HEK293T (cell line): Measurements from ENCODE around the gene REV1.

Experiments used
- CTCF ChIA-PET: fragments of 350-600 bp; formaldehyde crosslinking; extraction: SDS; loops from one replicate; lab custom pipeline; 2021; ENCODE audit warnings: antibody characterized with exemption, inconsistent platforms; lab: Yijun Ruan, JAX
- POLR2A ChIA-PET: fragments of 350-600 bp; formaldehyde crosslinking; extraction: SDS; loops from one replicate; lab custom pipeline; 2020; ENCODE audit warnings: antibody characterized with exemption, inconsistent platforms; lab: Yijun Ruan, JAX
- DNase-seq: peaks from one replicate; pipeline ENCODE4 v3.0.0; 2012; ENCODE audit warnings: mixed read lengths; ENCODE audit errors: extremely low spot score
- ARNT ChIP-seq: fragments of 450-650 bp; IDR thresholded peaks from 2 replicates; pipeline ENCODE4 v1.6.1; 2017; ENCODE audit warnings: mild to moderate bottlenecking
- BHLHE40 ChIP-seq: fragments of 450-650 bp; IDR thresholded peaks from 2 replicates; pipeline ENCODE4 v1.6.1; 2016; ENCODE audit warnings: mild to moderate bottlenecking, moderate library complexity, borderline replicate concordance
- CTBP1 ChIP-seq: fragments of 450-650 bp; IDR thresholded peaks from 2 replicates; pipeline ENCODE4 v1.6.1; 2016; ENCODE audit warnings: borderline replicate concordance
- ELF4 ChIP-seq: fragments of 450-650 bp; IDR thresholded peaks from 2 replicates; pipeline ENCODE4 v1.6.1; 2017; ENCODE audit warnings: antibody characterized with exemption
- FOXA1 ChIP-seq: fragments of 450-650 bp; IDR thresholded peaks from 2 replicates; pipeline ENCODE4 v1.6.1; 2016; ENCODE audit warnings: mild to moderate bottlenecking
- FOXK2 ChIP-seq: fragments of 450-650 bp; IDR thresholded peaks from 2 replicates; pipeline ENCODE4 v1.6.1; 2016; ENCODE audit warnings: mild to moderate bottlenecking
- FOXM1 ChIP-seq: fragments of 450-650 bp; IDR thresholded peaks from 2 replicates; pipeline ENCODE4 v1.6.1; 2017; ENCODE audit warnings: mild to moderate bottlenecking, borderline replicate concordance
- HDGF ChIP-seq: fragments of 450-650 bp; IDR thresholded peaks from 2 replicates; pipeline ENCODE4 v1.6.1; 2017; ENCODE audit warnings: antibody characterized with exemption, borderline replicate concordance
- L3MBTL2 ChIP-seq: fragments of 450-650 bp; conservative IDR thresholded peaks from 2 replicates; pipeline ENCODE4 v1.6.1; 2016; ENCODE audit warnings: mild to moderate bottlenecking
- LEF1 ChIP-seq: fragments of 450-650 bp; IDR thresholded peaks from 2 replicates; pipeline ENCODE4 v1.6.1; 2017; ENCODE audit warnings: mild to moderate bottlenecking, borderline replicate concordance
- NFRKB ChIP-seq: fragments of 450-650 bp; IDR thresholded peaks from 2 replicates; pipeline ENCODE4 v1.6.1; 2016; ENCODE audit warnings: mild to moderate bottlenecking, moderate library complexity
- SP1 ChIP-seq: fragments of 450-650 bp; IDR thresholded peaks from 2 replicates; pipeline ENCODE4 v1.6.1; 2017
- SUZ12 ChIP-seq: fragments of 450-650 bp; IDR thresholded peaks from 2 replicates; pipeline ENCODE4 v1.6.1; 2016; ENCODE audit warnings: mild to moderate bottlenecking
- TARDBP ChIP-seq: fragments of 450-650 bp; IDR thresholded peaks from 2 replicates; pipeline ENCODE4 v1.6.1; 2016
- ZNF384 ChIP-seq: fragments of 450-650 bp; IDR thresholded peaks from 2 replicates; pipeline ENCODE4 v1.6.1; 2016
- TF ChIP-seq, protein P1 (sequence below): fragments of 450-650 bp; IDR thresholded peaks from 2 replicates; pipeline ENCODE4 v1.6.1; 2016

REV1 gene

DNA sequence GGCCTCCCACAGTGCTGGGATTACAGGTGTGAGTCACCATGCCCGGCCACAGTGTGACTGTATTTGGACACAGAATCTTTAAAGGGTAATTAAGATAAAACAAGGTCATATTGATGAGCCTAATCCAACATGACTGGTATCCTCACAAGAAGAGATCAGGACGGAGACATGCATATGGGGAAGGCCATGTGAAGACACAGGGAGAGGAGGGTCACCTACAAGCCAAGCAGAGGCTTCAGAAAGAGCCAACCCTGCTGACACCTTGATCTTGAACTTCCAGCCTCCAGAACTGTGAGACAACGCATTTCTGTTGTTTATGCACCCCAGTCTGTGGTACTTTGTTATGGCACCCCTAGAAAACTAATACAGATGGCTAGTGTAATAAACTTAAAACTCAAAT lies 72.4 kb downstream of the REV1 start:
- ChIA-PET CTCF (no interaction called here), POLR2A (no interaction called here)
- DNase-seq, result no peak
- TF ChIP-seq NFRKB (no peak), FOXK2 (no peak), FOXM1 (no peak), BHLHE40 (no peak), L3MBTL2 (no peak), TARDBP (no peak), FOXA1 (no peak), SP1 (no peak), ARNT (no peak), ZNF384 (no peak), ELF4 (no peak), LEF1 (no peak), HDGF (no peak), SUZ12 (no peak), CTBP1 (no peak)
- TF ChIP-seq, protein P1, sequence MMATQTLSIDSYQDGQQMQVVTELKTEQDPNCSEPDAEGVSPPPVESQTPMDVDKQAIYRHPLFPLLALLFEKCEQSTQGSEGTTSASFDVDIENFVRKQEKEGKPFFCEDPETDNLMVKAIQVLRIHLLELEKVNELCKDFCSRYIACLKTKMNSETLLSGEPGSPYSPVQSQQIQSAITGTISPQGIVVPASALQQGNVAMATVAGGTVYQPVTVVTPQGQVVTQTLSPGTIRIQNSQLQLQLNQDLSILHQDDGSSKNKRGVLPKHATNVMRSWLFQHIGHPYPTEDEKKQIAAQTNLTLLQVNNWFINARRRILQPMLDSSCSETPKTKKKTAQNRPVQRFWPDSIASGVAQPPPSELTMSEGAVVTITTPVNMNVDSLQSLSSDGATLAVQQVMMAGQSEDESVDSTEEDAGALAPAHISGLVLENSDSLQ, result no peak

DNA sequence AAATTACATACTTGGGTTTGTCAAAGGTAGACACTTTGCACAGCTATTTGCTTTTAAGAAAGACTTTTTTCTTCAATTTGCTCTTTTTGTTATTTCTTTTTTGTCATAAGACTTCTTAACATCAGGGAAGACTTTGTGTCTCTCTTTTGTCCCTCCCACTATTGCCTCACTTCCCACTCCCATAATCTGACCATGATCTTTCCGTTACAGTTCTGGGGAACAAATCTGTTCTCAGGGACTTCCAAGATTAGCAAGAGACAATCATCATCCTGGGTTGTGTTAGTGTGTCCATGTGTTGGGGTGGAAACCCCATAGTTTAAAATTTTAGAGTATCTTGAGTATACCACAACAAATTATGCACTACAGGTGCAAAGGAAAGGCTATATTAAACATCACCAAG lies 75.3 kb downstream of the REV1 start:
- no peak for DNase-seq
- POLR2A ChIA-PET, result no interaction called here
- no peak for TF ChIP-seq ELF4
- CTCF ChIA-PET, result no interaction called here

DNA sequence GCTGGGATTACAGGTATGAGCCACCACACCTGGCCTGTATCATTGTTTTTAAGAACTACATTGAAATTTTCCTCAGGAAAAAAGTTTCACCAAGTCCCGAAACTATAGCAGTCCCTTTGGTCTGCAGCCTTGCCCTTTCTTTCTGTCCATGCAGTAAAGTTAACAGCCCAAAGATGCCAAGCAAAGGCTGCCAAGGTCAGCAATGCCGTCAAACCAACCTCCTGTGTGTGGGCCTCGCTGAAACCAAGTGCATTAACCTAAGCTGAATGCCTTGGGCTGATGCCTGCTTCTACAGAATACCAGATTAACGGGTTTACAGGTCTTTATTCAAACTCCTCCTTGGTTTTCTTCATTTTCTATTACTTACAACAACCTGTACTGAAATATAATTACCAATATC lies 79.5 kb downstream of the REV1 start:
- DNase-seq, result no peak
- TF ChIP-seq FOXK2 (no peak), CTBP1 (no peak), HDGF (no peak), BHLHE40 (no peak), FOXA1 (no peak), NFRKB (no peak), LEF1 (no peak), L3MBTL2 (no peak), SUZ12 (no peak), SP1 (no peak), ZNF384 (no peak)
- ChIA-PET POLR2A (no interaction called here), CTCF (no interaction called here)

DNA sequence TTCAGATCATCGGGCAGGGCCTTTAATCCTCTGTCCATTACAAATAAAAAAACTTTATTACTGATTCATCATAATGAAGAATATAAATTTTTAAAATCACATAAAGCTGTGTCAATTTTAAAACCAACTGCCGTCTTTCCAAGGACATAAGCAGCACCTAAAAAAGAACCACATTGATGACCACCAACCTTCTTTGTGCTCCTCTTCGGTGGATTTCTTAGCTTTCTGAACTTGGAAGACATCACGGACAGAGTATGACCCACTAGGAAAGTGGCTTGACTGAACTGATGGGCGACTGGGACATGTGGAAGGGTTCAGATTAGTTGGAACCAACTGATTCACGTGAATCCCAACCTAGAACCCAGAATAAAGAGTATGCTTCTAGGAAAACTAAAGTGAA lies 83.7 kb downstream of the REV1 start:
- TF ChIP-seq FOXM1, result no peak
- TF ChIP-seq L3MBTL2, result no peak
- no peak for TF ChIP-seq SUZ12
- TF ChIP-seq LEF1, result no peak
- TF ChIP-seq ZNF384, result no peak
- no peak for TF ChIP-seq FOXA1
- TF ChIP-seq BHLHE40, result no peak
- no peak for TF ChIP-seq FOXK2
- TF ChIP-seq, protein P1, result no peak
- TF ChIP-seq HDGF, result no peak
- TF ChIP-seq ELF4, result no peak
- no peak for TF ChIP-seq NFRKB
- no peak for TF ChIP-seq CTBP1
- TF ChIP-seq TARDBP, result no peak
- TF ChIP-seq ARNT, result no peak
- no peak for TF ChIP-seq SP1
- POLR2A ChIA-PET, result interaction anchor here (0.9 kb wide), 1 partner anchor 69 kb away, joined by 4 read pairs; the partner anchor contains the start of genes EIF5B and TXNDC9
- DNase-seq, result no peak
- CTCF ChIA-PET, result no interaction called here

DNA sequence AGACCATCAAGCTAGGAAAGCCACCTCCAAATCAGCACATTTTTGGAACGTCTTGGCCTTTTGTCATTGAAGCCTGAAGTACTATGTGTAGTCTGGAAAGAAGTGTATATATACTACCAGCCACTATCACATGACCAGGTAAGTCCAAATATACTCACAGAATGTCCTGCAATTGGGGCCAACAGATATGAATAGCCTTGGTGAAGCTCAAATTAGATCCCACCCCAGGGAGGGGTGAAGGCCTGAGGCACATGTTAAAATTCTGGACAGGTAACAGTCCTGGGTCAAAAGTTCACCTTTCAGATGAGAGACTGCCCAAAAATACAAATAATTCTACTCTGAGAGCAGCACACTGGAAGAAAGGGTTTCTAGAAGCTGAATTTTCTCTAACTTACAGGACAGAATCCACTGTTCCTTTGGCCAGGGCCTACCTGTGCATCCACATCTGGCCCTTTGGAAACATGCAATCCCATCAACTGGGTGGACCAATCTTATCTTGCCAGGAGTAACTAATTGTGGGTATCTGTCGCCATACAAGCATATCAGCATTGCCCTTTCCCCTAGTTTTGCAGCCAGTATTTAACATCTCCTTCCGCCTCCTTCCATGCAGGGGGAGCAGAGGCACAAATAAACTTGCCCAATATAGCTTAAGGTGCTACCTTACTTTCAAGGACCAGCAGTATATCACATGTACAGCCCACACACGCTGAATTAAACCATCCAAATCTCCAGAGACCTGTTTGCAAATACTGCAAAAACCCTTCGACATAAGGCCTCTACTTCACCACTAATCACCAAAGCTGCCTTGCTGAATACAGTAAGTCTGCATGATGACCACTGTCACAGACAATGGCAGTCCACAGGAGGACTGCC lies 84.8 kb downstream of the REV1 start:
- no peak for DNase-seq
- ChIA-PET CTCF (no interaction called here), POLR2A (no interaction called here)
- TF ChIP-seq ARNT (no peak), CTBP1 (no peak), FOXK2 (no peak), ELF4 (no peak), ZNF384 (no peak), FOXM1 (no peak), SUZ12 (no peak), BHLHE40 (no peak), L3MBTL2 (no peak), TARDBP (no peak), FOXA1 (no peak), SP1 (no peak)
- TF ChIP-seq, protein P1, result no peak
